ENCODE results near the gene BTNL9. TPM values are rescaled to one million over a fixed set of nuclear protein-coding genes. Genes with fewer than 3 reads are reported as not detected.

The BTNL9 gene
- total RNA-seq, 1 experiment from 2014 or later = 0.96 TPM

GRCh38 chr5:181024245-181025064 is 15.6 kb upstream of the BTNL9 start:
- Histone ChIP-seq H3T11ph (ENCODE audit: low read length) (no peak overlapping the region), H4K5ac (ENCODE audit: insufficient read length, low read depth, low read length) (no peak overlapping the region), H3K9me3 (ENCODE audit: control insufficient read depth, low read depth, low read length) (no peaks in the 10 kb centered on the region), H4K91ac (ENCODE audit: insufficient read length, low read depth, low read length) (no peak overlapping the region), H3K79me2 (ENCODE audit: insufficient read depth, low read length) (no peaks in the 10 kb centered on the region), H2BK15ac (ENCODE audit: low read depth, low read length) (no peak overlapping the region), H2AK5ac (ENCODE audit: insufficient read length, low read length) (no peak overlapping the region), H3K27ac (ENCODE audit: insufficient read length, low read depth, low read length) (no peak overlapping the region), H3K79me1 (ENCODE audit: insufficient read depth, low read depth, low read length, poor library complexity, severe bottlenecking) (no peaks in the 10 kb centered on the region), H2BK12ac (ENCODE audit: insufficient read length, low read depth, low read length) (no peak overlapping the region), H3K18ac (ENCODE audit: insufficient read length, low read depth, low read length) (no peak overlapping the region), H3K14ac (ENCODE audit: insufficient read depth, low read length) (no peak overlapping the region; the same call in 1 of the 2 replicates), H2AFZ (ENCODE audit: low read length) (no peak overlapping the region), H3K56ac (ENCODE audit: insufficient read length, low read depth, low read length) (no peak overlapping the region), H2BK120ac (ENCODE audit: low read depth, low read length, poor library complexity, severe bottlenecking) (no peak overlapping the region), H3K23me2 (ENCODE audit: insufficient read length, low read depth, low read length, poor library complexity, severe bottlenecking) (no peaks in the 10 kb centered on the region), H3K9ac (ENCODE audit: extremely low read depth, insufficient read length, low read length) (no peak overlapping the region), H3K23ac (ENCODE audit: insufficient read length, low read depth, low read length) (no peak overlapping the region), H3K4ac (ENCODE audit: low read depth, low read length) (no peak overlapping the region), H4K20me1 (ENCODE audit: control insufficient read depth, insufficient read depth, insufficient read length) (no peaks in the 10 kb centered on the region), H3K4me1 (ENCODE audit: insufficient read depth, low read length) (no peaks in the 10 kb centered on the region; the same call in 1 of the 2 replicates), H4K8ac (replicated peaks; ENCODE audit: insufficient read length, low read depth, low read length) (no peak overlapping the region), H2BK5ac (ENCODE audit: insufficient read length, low read length) (no peak overlapping the region), H2BK20ac (ENCODE audit: low read depth, low read length, poor library complexity, severe bottlenecking) (no peak overlapping the region), H3K4me2 (ENCODE audit: insufficient read depth, insufficient read length, low read length) (no peak overlapping the region), H3K27me3 (ENCODE audit: insufficient read depth, low read length) (no peaks in the 10 kb centered on the region)
- peaks cover 12 to 25% of the 10 kb centered on the region in 2 experiments; a peak in 4 of 5 replicates for H3K9me3 Mint-ChIP-seq
- peaks cover 10 to 12% of the 10 kb centered on the region in 2 experiments for H3K4me1 Mint-ChIP-seq
- H3K4me3 Mint-ChIP-seq = no peak overlapping the region
- no peak for TF ChIP-seq CTCF (conservative IDR thresholded peaks at IDR 0.05)
- no CpG with 5 or more reads among the region's 1 CpG for WGBS (ENCODE audit: extremely low coverage, insufficient read length, low lambda C conversion rate)
- H3K27me3 Mint-ChIP-seq (ENCODE audit: low read depth) = peaks cover 29% of the 10 kb centered on the region
- peak overlapping the region in 1 of 3 experiments; percentile 80; a peak in 1 of 7 replicates for H3K27ac Mint-ChIP-seq
- H3K36me3 Mint-ChIP-seq (ENCODE audit: insufficient read depth in 1 of 3, low read depth in 3 of 3) = peaks cover 0 to 5% (median 0%) of the 10 kb centered on the region in 3 experiments; a peak in 1 of 7 replicates
- no peak for DNase-seq
